Caco-2 (cell line): Measurements from ENCODE around the gene MPL. TPM values are rescaled to one million over a fixed set of nuclear protein-coding genes. Genes with fewer than 3 reads are reported as not detected.

Experiments
- BruUV-seq: library from RNA; stranded (reverse); fragments of 400-500 nt; replicated peaks from 2 replicates; lab custom pipeline; 2021; lab: Mats Ljungman, UMichigan
- CTCF ChIA-PET: fragments of 300-600 bp; sonication (Branson Sonifier 250); formaldehyde crosslinking; loops from one replicate; lab custom pipeline; 2022; ENCODE audit warnings: antibody characterized with exemption; lab: Charles Lee
- POLR2A ChIA-PET: fragments of 300-600 bp; sonication (Branson Sonifier 250); formaldehyde crosslinking; loops from one replicate; lab custom pipeline; 2022; ENCODE audit warnings: antibody characterized with exemption; lab: Charles Lee
- DNase-seq, 2 experiments: peaks; one replicate each; pipeline versions ENCODE4 v3.0.0 to v3.0.0-alpha.2; 2020 to 2022
- H3K27me3 ChIP-seq: replicated peaks from 2 replicates; pipeline ENCODE4 v1.6.0; 2011; ENCODE audit warnings: low read length; ENCODE audit not compliant: control insufficient read depth, insufficient read depth
- H3K36me3 ChIP-seq: 2 replicates; pipeline ENCODE4 v1.5.1; 2011; ENCODE audit warnings: low read length; ENCODE audit not compliant: control insufficient read depth, insufficient read depth
- H3K4me1 ChIP-seq: fragments of 250-450 bp; sonication (Bioruptor Pico); 2 replicates; pipeline ENCODE4 v1.5.1; 2020; ENCODE audit warnings: mild to moderate bottlenecking
- H3K4me3 ChIP-seq: 2 replicates; pipeline ENCODE4 v1.5.1; 2011; ENCODE audit warnings: low read depth, mild to moderate bottlenecking, control low read depth, low read length
- H3K9me3 ChIP-seq: fragments of 250-450 bp; sonication (Bioruptor Pico); 2 replicates; pipeline ENCODE4 v1.5.1; 2020; ENCODE audit warnings: mild to moderate bottlenecking, moderate library complexity
- H3K27ac Mint-ChIP-seq: one replicate; pipeline ENCODE4 v1.8.0; 2022; ENCODE audit warnings: mixed read lengths; ENCODE audit not compliant: unreplicated experiment
- H3K27me3 Mint-ChIP-seq: one replicate; pipeline ENCODE4 v1.8.0; 2022; ENCODE audit warnings: mixed read lengths; ENCODE audit not compliant: insufficient read depth, unreplicated experiment
- H3K36me3 Mint-ChIP-seq: one replicate; pipeline ENCODE4 v1.8.0; 2022; ENCODE audit warnings: mild to moderate bottlenecking, mixed read lengths; ENCODE audit not compliant: insufficient read depth, unreplicated experiment
- H3K4me1 Mint-ChIP-seq: one replicate; pipeline ENCODE4 v1.8.0; 2022; ENCODE audit warnings: low read depth, mixed read lengths; ENCODE audit not compliant: unreplicated experiment
- H3K4me3 Mint-ChIP-seq: one replicate; pipeline ENCODE4 v1.8.0; 2022; ENCODE audit warnings: mild to moderate bottlenecking, moderate library complexity, mixed read lengths; ENCODE audit not compliant: unreplicated experiment
- H3K9me3 Mint-ChIP-seq: one replicate; pipeline ENCODE4 v1.8.0; 2022; ENCODE audit warnings: mixed read lengths; ENCODE audit not compliant: unreplicated experiment
- intact Hi-C: fragments of 100-400 bp; cut with micrococcal nuclease; formaldehyde crosslinking; loops from one replicate; pipeline ENCODE4 v1.10.0; 2022; ENCODE audit not compliant: unreplicated experiment
- total RNA-seq: library from RNA; stranded (reverse); gene quantifications from 2 replicates; pipeline ENCODE4 v1.2.3, GENCODE V29; 2022
- TF ChIP-seq, protein P1 (sequence below), 2 experiments: fragments of 200-600 bp in 1 of 2; IDR thresholded peaks; 1 replicate in 1 of 2; 2 replicates in 1 of 2; pipeline versions ENCODE4 v1.5.1 to v1.8.0; 2011 to 2022; ENCODE audit warnings: antibody characterized with exemption in 1 of 2, control low read depth in 1 of 2, inconsistent platforms in 1 of 2, low read depth in 1 of 2, low read length in 1 of 2, mild to moderate bottlenecking in 1 of 2, moderate library complexity in 1 of 2; ENCODE audit not compliant: insufficient read depth in 1 of 2, severe bottlenecking in 1 of 2, unreplicated experiment in 1 of 2

MPL gene
- total RNA-seq, 1 experiment from 2014 or later: not detected

DNA sequence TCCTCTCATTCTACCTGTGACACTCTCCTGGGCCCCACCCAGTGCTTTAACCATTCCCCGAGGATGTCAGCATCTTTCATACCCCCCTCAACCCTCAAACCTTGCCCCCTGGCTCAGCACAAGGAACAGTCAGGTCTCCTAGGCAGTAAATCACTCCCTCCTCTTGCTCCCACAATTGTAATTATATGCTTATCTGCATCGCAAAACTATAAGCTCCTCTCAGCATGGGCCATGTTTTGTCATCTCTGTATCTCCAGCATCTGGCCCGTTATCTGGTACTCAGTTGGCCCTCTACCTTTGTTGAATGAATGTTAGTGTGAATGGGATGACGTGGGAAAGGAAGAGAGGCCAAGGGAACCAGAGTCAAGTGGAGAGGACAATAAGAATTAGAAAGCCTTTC is 32.9 kb downstream of the MPL start:
- POLR2A ChIA-PET: no interaction called here

DNA sequence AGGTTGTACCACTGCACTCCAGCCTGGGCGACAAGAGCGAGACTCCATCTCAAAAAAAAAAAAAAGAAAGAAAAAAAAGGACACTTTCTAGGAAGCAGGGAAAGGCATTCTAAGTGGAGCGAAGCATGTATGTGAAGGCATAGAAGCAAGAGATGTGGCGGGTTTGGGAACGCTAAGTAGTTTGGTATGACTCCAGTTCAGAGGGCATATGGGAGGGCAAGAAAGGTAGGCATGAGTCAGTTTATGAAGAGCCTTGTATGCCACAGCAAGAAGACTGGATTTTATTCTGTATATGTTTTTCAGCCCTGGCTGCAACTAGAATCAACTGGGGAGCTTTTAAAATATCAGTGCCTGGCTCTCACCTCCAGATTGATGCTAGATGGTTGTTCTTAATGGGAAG is 34.6 kb downstream of the MPL start:
- H3K27me3 ChIP-seq: no peaks in the 10 kb centered on the region
- H3K4me1 ChIP-seq: peaks cover 9% of the 10 kb centered on the region
- Mint-ChIP-seq H3K36me3 (no peaks in the 10 kb centered on the region), H3K9me3 (no peaks in the 10 kb centered on the region), H3K27ac (no peak overlapping the region), H3K4me3 (no peak overlapping the region), H3K27me3 (no peaks in the 10 kb centered on the region), H3K4me1 (no peaks in the 10 kb centered on the region)
- no TSS peak for BruUV-seq
- no peak overlapping the region for H3K4me3 ChIP-seq
- intact Hi-C loops: no loop called here
- no peak for DNase-seq
- CTCF ChIA-PET: no interaction called here
- H3K9me3 ChIP-seq: no peaks in the 10 kb centered on the region
- no peaks in the 10 kb centered on the region for H3K36me3 ChIP-seq
- TF ChIP-seq, protein P1, sequence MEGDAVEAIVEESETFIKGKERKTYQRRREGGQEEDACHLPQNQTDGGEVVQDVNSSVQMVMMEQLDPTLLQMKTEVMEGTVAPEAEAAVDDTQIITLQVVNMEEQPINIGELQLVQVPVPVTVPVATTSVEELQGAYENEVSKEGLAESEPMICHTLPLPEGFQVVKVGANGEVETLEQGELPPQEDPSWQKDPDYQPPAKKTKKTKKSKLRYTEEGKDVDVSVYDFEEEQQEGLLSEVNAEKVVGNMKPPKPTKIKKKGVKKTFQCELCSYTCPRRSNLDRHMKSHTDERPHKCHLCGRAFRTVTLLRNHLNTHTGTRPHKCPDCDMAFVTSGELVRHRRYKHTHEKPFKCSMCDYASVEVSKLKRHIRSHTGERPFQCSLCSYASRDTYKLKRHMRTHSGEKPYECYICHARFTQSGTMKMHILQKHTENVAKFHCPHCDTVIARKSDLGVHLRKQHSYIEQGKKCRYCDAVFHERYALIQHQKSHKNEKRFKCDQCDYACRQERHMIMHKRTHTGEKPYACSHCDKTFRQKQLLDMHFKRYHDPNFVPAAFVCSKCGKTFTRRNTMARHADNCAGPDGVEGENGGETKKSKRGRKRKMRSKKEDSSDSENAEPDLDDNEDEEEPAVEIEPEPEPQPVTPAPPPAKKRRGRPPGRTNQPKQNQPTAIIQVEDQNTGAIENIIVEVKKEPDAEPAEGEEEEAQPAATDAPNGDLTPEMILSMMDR (IDR thresholded peaks at IDR 0.05; ENCODE audit: insufficient read depth in 1 of 2, low read depth in 1 of 2, low read length in 1 of 2, severe bottlenecking in 1 of 2, unreplicated experiment in 1 of 2): no peak
- POLR2A ChIA-PET: no interaction called here

More for the DNA sequence above, 32.9 kb downstream of the MPL start:
- intact Hi-C loops: no loop called here
- Mint-ChIP-seq H3K4me3 (peak overlapping the region; percentile 33), H3K27ac (no peak overlapping the region), H3K9me3 (no peaks in the 10 kb centered on the region), H3K4me1 (peaks cover 9% of the 10 kb centered on the region), H3K27me3 (no peaks in the 10 kb centered on the region), H3K36me3 (peaks cover 9% of the 10 kb centered on the region)
- Histone ChIP-seq H3K27me3 (no peaks in the 10 kb centered on the region), H3K4me3 (no peak overlapping the region), H3K36me3 (no peaks in the 10 kb centered on the region), H3K4me1 (peaks cover 15% of the 10 kb centered on the region), H3K9me3 (no peaks in the 10 kb centered on the region)
- no TSS peak for BruUV-seq
- no peak for DNase-seq
- TF ChIP-seq, protein P1 (IDR thresholded peaks at IDR 0.05; ENCODE audit: insufficient read depth in 1 of 2, low read depth in 1 of 2, low read length in 1 of 2, severe bottlenecking in 1 of 2, unreplicated experiment in 1 of 2): no peak
- CTCF ChIA-PET: no interaction called here

DNA sequence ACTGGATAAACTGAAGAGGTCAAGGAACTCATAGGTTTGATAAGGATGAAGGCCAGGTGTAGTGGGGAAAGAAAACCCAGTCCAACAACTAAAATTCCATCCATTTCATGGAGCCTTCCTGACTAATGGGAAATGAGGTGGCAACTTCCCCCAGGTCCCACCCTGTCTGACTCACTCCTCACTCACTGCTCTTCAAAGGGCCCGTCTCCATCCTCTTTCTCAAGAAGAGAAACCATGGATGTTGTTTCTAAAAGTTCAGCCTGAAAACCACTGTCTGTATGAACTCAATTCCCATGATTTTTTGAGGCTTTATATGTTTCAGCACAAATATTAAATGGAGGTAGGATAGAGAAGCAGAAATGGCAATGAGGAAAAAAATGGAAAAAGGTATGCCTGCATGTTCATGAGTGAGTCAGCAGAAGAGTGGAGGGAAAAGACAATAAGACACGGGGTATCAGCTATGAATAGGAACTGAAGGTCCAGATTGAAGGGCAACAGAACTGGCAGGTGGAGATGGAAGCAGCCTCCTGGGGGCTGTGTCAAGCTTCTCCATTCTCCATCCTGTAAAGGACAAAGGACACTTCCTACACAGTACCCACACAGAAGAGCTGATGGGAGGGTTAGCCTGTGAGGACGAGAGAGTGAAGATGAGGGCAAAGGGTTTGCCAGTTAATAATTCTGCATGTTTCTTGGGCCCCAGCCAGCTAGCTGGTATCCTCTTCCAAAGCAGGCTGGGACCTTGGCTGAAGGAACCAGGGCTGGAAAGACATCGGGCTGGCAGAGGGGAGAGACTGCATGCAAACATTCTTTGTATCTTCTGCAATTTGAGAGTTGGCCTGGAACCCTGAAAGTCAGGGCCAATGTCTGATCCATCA is 35.7 kb downstream of the MPL start:
- Mint-ChIP-seq H3K4me3 (no peak overlapping the region), H3K36me3 (no peaks in the 10 kb centered on the region), H3K27me3 (no peaks in the 10 kb centered on the region), H3K4me1 (no peaks in the 10 kb centered on the region), H3K9me3 (no peaks in the 10 kb centered on the region), H3K27ac (no peak overlapping the region)
- DNase-seq: no peak
- Histone ChIP-seq H3K4me1 (peaks cover 9% of the 10 kb centered on the region), H3K4me3 (no peak overlapping the region), H3K27me3 (no peaks in the 10 kb centered on the region), H3K36me3 (no peaks in the 10 kb centered on the region), H3K9me3 (no peaks in the 10 kb centered on the region)
- intact Hi-C loops: no loop called here
- ChIA-PET CTCF (no interaction called here), POLR2A (no interaction called here)
- no TSS peak for BruUV-seq
- TF ChIP-seq, protein P1 (IDR thresholded peaks at IDR 0.05; ENCODE audit: insufficient read depth in 1 of 2, low read depth in 1 of 2, low read length in 1 of 2, severe bottlenecking in 1 of 2, unreplicated experiment in 1 of 2): no peak
